ENCODE data around the gene PEX16.

The PEX16 gene

DNA sequence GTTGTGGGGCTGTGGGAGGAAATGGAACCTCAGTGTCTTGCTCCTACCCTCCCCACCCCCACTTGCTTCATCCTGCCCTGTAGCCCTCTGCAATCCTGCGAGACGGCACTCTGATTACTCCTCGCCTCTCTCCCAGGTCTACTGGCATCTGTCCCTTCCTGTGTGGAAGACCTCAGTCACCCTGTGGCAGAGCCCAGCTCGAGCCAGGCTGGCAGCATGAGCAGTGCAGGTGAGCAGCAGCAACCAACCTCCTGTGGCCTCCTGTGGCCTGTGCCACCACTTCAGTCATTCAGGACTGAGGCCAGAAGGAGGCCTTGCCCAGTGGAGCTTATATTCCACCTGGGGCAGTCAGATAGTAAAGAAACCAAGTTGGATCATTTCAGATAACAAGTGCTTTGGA, 47.0 kb downstream of the PEX16 start:
- no peak for DNase-seq

DNA sequence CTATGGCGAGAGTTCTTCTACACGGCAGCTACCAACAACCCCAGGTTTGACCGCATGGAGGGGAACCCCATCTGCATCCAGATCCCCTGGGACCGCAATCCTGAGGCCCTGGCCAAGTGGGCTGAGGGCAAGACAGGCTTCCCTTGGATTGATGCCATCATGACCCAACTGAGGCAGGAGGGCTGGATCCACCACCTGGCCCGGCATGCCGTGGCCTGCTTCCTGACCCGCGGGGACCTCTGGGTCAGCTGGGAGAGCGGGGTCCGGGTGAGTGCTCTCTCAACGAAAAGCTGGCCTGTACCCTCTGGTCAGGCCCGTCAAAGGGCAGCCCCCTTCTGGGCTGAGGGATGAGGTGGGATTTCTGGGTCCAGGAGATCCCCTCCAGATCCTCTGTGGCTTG, 48.1 kb downstream of the PEX16 start:
- DNase-seq = no peak

DNA sequence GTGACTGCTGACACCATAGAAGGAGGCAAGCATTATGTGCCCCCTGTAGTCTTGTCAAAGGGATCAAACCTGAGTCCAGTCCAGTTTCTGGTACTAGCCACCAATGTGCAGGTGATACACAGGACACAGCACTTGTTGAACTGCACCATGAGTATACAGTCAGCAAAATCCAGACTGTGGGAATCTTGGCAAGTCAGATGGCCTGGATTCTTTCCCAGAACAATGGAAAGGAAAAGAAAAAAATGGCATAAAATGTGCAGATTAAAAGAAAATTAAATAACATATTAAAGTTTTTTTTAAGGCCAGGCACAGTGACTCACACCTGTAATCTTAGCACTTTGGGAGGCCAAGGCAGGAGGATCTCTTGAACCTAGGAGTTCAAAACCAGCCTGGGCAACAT, 53.6 kb downstream of the PEX16 start:
- no peak for DNase-seq

DNA sequence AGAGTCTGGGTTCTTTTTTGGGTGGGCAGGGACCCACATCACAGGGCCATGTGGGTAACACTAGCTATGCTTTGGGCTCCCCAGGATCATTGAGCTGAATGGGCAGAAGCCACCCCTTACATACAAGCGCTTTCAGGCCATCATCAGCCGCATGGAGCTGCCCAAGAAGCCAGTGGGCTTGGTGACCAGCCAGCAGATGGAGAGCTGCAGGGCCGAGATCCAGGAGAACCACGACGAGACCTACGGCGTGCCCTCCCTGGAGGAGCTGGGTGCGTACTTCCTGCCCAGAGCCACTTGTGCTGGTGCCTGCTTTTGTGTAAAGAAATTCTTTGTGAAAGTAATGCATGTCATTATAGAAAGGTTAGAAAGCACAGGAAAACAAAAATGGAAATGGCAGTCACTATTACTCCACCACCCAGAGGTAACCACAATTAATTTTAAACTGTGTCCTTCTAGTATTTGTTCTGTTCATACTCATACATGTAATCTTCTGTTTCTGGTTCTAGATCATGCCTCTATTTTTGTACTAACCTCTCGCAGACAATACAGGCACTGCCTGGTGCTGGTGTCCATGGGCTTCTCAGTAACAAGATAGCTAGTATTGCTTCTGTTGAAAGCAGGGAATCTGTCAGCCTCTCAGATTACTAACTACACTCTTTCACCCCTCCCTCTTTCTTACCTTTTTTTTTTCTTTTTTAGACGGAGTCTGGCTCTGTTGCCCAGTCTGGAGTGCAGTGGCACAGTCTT, 56.7 kb downstream of the PEX16 start:
- no peak for DNase-seq

DNA sequence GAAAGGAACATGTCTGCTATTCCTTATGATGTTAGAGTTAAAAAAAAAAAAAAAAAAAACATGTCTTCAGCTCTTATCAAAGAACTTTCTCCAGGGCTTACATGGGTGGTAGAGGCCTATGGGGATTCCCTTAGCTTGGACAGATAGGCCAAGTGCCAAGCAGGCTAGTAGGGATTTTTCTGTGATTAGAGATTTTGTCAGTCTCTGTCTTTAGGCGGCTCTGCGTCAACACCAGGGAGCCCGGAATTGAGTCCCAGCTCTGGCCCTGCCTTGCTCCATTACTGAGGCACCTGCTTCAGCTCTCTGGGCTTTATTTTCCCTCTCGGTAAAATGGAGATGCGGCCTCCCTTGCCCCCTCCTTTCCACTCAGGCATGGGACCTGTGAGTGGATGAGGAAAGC, 57.3 kb downstream of the PEX16 start:
- no peak for DNase-seq
